Measurements from ENCODE around the gene PRKCA.

PRKCA gene

DNA sequence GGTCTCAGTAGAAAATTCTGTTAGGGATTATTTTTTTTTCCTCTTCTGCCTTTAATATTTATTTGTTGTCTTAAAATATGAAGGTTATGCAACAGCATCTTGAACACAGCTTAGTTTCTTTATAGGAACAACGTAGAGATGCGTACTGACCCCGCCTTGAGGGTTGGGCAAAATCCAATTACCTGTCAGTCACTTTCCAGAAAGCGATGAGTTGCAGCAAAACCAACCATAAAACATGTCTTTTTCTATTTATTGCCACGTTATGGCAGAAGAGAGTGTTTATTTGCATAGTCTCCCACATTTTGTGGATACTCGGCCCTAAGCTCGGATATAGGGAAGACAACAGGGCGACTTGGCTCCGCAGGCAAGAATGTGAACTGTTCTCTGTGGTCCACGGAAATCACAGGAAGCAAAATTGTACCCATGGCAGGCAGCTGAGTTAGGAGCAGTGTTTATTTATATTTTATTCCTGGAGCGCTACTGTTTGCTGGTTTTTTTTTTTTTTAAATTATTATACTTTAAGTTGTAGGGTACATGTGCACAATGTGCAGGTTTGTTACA is 488.2 kb downstream of the PRKCA start:
- DNase-seq = no peak

DNA sequence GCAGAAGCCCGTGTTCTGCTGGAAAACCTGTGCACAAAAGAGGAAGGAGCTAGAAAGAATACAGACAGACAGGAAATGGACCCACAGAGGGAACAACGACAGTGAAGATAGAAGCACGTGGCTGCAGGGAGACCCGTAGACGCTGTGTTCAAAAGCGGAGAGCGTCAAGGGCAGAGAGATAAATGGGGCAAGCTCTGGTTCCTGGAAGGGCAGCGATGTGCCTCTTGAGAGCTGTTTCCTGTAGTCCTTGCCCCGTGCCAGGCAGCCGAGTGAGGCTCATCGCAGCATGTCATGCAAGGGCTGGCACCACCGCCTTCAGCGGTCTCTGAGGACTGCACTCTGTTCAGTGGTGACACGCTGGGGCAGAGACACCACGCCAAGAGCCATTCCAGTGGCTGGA is 488.9 kb downstream of the PRKCA start:
- no peak for DNase-seq

GRCh38 chr17:66793814-66794213 is 491.4 kb downstream of the PRKCA start:
- DNase-seq = no peak

DNA sequence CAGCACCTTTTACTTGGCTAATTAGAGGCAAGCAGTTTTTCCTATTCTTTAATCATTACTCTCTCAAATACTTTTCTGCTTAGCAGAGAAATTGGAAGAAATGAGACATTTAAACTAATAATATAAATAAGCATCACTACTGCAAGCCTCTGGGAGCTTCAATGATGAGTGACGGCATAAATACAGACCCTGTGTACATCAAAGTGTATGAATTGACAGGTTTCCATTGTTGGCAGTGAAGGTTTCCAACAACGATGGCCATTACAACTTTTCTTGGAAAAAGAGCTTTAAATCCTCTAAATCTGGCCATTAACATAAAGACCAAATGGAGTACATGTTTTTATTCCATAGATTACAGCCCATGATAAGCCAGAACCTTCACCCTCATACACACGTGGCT is 493.1 kb downstream of the PRKCA start:
- DNase-seq = no peak

- no peak for DNase-seq
Observed at GRCh38 chr17:66799849-66800537, 497.6 kb downstream of the PRKCA start.

DNA sequence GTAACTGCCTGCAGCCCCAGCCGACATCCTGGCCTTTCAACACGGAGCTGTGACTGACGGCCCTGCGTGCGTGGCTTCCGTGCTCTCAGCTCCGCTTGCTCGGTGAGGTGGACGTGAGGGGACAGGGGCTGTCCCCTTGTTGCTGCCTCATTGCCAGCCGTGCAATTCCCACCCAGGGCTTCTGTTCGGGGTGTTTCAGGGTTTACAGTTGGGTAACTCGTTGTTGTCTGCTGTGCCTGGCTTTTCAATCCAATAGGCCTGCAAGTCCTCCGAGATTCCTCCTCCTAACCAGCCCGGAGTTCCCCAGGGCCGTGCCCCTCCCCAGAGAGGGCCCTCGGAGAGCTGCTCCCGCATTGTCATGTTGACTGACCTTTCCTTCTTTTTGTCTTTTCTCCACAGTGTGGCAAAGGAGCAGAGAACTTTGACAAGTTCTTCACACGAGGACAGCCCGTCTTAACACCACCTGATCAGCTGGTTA is 501.1 kb downstream of the PRKCA start:
- DNase-seq = no peak

DNA sequence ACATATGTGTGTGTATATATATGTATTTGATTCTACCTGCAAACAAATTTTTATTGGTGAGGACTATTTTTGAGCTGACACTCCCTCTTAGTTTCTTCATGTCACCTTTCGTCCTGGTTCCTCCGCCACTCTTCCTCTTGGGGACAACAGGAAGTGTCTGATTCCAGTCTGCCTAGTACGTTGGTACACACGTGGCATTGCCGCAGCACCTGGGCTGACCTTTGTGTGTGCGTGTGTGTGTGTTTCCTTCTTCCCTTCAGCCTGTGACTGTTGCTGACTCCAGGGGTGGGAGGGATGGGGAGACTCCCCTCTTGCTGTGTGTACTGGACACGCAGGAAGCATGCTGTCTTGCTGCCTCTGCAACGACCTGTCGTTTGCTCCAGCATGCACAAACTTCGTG is 503.2 kb downstream of the PRKCA start:
- no peak for DNase-seq

DNA sequence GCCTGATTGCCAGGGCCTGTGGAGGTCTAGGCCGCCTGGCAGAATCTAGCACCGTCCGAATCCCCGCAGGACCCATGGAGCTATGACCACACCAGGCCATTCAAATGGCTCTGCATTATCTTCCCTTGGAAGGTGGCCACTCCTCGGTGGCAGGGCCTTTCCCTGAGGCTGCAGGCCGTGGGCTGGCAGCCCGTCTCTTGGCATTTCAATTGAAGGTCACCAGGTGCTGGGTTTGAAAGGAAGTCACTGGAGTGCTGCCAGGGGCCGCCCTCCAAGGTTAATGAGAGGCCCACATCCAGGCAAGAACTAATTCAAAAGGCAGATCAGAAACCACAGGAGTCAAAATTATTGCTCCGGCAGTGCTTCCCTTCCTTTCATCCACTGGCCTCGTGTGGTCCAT is 504.8 kb downstream of the PRKCA start:
- DNase-seq = no peak

DNA sequence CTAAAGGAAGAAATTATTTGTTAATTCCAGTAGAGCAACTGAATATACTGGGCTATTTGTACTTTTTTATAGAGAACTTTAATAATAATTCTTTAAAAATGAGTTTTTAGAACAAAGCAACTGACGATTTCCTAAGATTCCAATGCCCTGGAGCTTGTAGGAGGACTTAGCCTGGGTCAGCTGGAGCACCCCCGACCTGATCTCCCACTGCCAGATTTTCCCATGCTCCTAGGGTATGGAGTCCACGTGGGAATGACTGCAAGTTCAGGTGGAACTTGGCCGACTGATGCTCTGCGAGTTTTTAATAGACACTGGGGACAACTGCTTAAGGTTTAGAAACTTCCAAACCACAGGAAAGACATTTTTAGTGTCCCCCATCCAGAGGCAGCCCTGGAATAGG is 507.0 kb downstream of the PRKCA start:
- no peak for DNase-seq

- no peak for DNase-seq
Observed at GRCh38 chr17:66810951-66811682, 508.7 kb downstream of the PRKCA start.

- DNase-seq = no peak
Observed at GRCh38 chr17:66811683-66812054, 509.3 kb downstream of the PRKCA start.

- no peak for DNase-seq
Observed at GRCh38 chr17:66812571-66812970, 510.2 kb downstream of the PRKCA start.

- no peak for DNase-seq
Observed at GRCh38 chr17:66813296-66813695, 510.9 kb downstream of the PRKCA start.

DNA sequence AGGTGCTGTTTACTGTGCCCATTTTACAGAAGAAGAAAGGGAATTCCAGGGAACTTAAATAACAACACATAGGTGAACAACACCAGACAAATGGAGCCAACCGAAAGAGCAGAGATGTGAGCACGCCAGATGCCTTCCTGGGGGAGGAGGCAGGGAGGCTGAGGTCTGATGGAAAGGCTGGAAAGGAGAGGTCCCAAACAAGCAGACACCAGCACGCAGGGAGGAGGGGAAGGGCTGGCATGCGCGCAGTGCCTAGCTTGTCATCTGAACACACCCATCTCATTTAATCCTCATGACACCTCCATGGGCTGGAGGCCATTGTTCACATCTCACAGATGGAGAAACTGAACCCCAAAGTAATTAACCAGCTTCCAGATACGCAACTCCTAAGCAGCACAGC is 511.6 kb downstream of the PRKCA start:
- DNase-seq = no peak

DNA sequence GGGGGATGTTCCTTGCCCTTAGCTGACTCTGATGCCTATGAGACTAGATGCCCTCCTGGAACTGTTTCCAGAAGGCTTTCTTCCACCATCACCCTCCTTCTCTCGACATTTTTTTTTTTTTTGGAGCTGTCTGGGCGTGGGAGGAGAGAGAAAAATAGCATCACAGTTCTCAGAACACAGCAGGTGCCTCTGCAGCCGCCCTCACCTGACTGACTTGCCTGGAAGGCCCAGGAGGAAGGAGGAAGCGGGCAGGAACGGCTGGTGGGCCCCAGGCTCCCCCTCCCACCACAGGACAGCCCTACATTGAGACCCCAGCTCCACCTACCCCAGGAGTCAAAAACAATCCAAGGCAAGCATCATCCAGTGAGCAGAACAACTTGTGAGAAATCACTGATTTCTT is 512.2 kb downstream of the PRKCA start:
- DNase-seq = no peak

DNA sequence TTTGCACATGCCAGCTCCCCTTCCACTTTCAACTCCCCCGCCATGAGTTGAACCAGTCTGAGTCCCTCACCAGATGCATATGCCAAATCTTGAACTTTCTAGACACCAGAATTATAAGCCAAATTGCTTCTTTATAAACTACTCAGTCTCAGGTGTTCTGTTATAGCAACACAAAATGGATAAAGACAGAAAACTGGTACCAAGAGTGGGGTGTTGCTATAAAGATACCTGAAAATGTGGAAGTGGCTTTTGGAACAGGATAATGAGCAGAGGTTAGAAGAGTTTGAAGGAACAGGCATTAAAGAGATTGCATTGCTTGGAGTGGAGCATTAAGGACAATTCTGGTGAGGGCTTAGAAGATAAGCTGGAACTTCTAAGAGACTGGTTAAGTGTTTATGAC is 515.3 kb downstream of the PRKCA start:
- DNase-seq = no peak

GRCh38 chr17:66819466-66819865 is 517.1 kb downstream of the PRKCA start:
- DNase-seq = no peak

- no peak for DNase-seq
Observed at GRCh38 chr17:66822009-66822408, 519.6 kb downstream of the PRKCA start.

DNA sequence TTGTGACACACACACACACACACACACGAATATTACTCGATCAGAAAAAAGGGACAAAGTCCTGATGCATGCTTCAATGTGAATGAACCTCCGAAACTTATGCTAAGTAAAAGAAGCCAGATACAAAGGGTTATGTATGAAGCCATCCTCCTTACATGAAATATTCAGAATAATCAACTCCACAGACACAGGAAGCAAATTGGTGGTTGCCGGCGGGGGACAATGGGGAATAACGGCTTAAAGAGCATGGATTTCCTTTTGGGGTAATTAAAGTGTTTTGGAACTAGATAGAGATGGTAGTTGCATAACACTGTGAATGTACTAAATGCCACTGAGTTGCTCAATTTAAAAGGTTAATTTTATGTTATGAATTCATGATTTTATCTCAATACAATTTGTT is 524.4 kb downstream of the PRKCA start:
- DNase-seq = no peak

GRCh38 chr17:66829386-66829864 is 527.0 kb downstream of the PRKCA start:
- no peak for DNase-seq

- peak; percentile 57 for DNase-seq
Observed at GRCh38 chr17:66829883-66830282, 527.5 kb downstream of the PRKCA start.

- DNase-seq = no peak
Observed at GRCh38 chr17:66830451-66830850, 528.0 kb downstream of the PRKCA start.

GRCh38 chr17:66831383-66832210 is 529.2 kb downstream of the PRKCA start:
- no peak for DNase-seq

All from NCI-H446 treated with DMSO at 0.1 percent for 48 hours (cell line).